Spleen (tissue), 11 donors: ENCODE measurements around the gene MBD1. TPM values are rescaled to one million over a fixed set of nuclear protein-coding genes. Genes with fewer than 3 reads are reported as not detected.
A peak's percentile ranks its signal among the peaks of the same experiment; 100 is the strongest.
"Not testable (repeated sequence)": the region's sequence is repeated elsewhere in the genome, so short reads cannot be mapped to it uniquely, and the experiment has no call there.

Source experiments
- DNase-seq: peaks from one replicate; pipeline ENCODE4 v3.0.0-alpha.2; 2020
- H3K27ac ChIP-seq, 8 donors: fragments of 200-600 bp; sonication (generic) in 7 of 8; 1 replicate in 4 of 8; 2 replicates in 4 of 8; pipeline versions ENCODE4 v1.5.0 to v1.8.0; 2016 to 2021; ENCODE audit warnings: inconsistent platforms in 4 of 8, mild to moderate bottlenecking in 4 of 8, moderate library complexity in 1 of 8
- H3K27me3 ChIP-seq, 7 donors: fragments of 200-600 bp; sonication (generic) in 6 of 7; replicated peaks in 1 of 7; 1 replicate in 4 of 7; 2 replicates in 3 of 7; pipeline versions ENCODE4 v1.5.0 to v1.8.0; 2016 to 2021; ENCODE audit warnings: inconsistent platforms in 3 of 7, mild to moderate bottlenecking in 1 of 7
- H3K36me3 ChIP-seq, 6 donors: fragments of 200-600 bp; sonication (generic) in 5 of 6; 1 replicate in 4 of 6; 2 replicates in 2 of 6; pipeline versions ENCODE4 v1.5.0 to v1.8.0; 2016 to 2021; ENCODE audit warnings: inconsistent platforms in 2 of 6
- H3K4me1 ChIP-seq, 6 donors: fragments of 200-600 bp; sonication (generic) in 5 of 6; 1 replicate in 3 of 6; 2 replicates in 3 of 6; pipeline versions ENCODE4 v1.5.0 to v1.8.0; 2016 to 2021; ENCODE audit warnings: inconsistent platforms in 3 of 6
- H3K4me3 ChIP-seq, 8 donors: fragments of 200-600 bp; sonication (generic) in 7 of 8; 1 replicate in 4 of 8; 2 replicates in 4 of 8; pipeline versions ENCODE4 v1.5.0 to v1.8.0; 2016 to 2021; ENCODE audit warnings: inconsistent platforms in 4 of 8, mild to moderate bottlenecking in 4 of 8, moderate library complexity in 2 of 8
- H3K9me3 ChIP-seq, 8 donors: fragments of 200-600 bp; sonication (generic) in 7 of 8; 1 replicate in 4 of 8; 2 replicates in 4 of 8; pipeline versions ENCODE4 v1.5.0 to v1.8.0; 2016 to 2021; ENCODE audit warnings: inconsistent platforms in 4 of 8
- CTCF ChIP-seq, 11 experiments: fragments of 200-600 bp in 7 of 11; fragments of 450-650 bp in 4 of 11; sonication (generic) in 4 of 11; IDR thresholded peaks in 8 of 11; conservative IDR thresholded peaks in 3 of 11; 1 replicate in 7 of 11; 2 replicates in 4 of 11; pipeline versions ENCODE4 v1.4.0 to v1.8.0; 2016 to 2021; ENCODE audit warnings: antibody characterized with exemption in 11 of 11, inconsistent platforms in 4 of 11, mild to moderate bottlenecking in 1 of 11
- POLR2A ChIP-seq, 3 donors: fragments of 450-650 bp; IDR thresholded peaks; one replicate each; pipeline ENCODE4 v1.5.1; 2017; ENCODE audit warnings: antibody characterized with exemption in 3 of 3, mild to moderate bottlenecking in 1 of 3
- POLR2AphosphoS5 ChIP-seq, 3 donors: sonication (generic); formaldehyde crosslinking; IDR thresholded peaks; one replicate each; pipeline ENCODE4 v1.5.1; 2017; ENCODE audit warnings: antibody characterized with exemption in 3 of 3
- WGBS, 5 donors: extraction: QIAGEN DNeasy Blood & Tissue Kit in 3 of 5; methylation state at CpG; one replicate each; pipeline versions ENCODE4 v1.1.5 to v1.1.7; 2013 to 2018; 5-methylcytosine and 5-hydroxymethylcytosine counted together
- intact Hi-C: fragments of 100-400 bp; cut with DNase I; formaldehyde crosslinking; loops from one replicate; pipeline ENCODE4 v1.15.0; 2023; ENCODE audit warnings: low total_unique reads
- polyA plus RNA-seq, 3 donors: library from polyadenylated mRNA; stranded (reverse); fragments of 200-250 nt; gene quantifications; one replicate each; pipeline ENCODE4 v1.2.1, GENCODE V29; 2013
- total RNA-seq, 7 donors: library from RNA; depleted of rRNA in 3 of 7; stranded (reverse); fragments of >200 nt in 3 of 7; fragmentation: NEBNext Ultra II Directional in 4 of 7; extraction: Animal tissue kit (Norgen Biotek cat#: 25700) in 4 of 7; gene quantifications; one replicate each; pipeline versions ENCODE4 v1.1.0 to v1.2.1, GENCODE V29; 2016 to 2021
- donor health status: healthy with polysubstance abuse.
- donor health status: DM: no; HTN: no; CAD: no; lungs with moderate emphysema.
- donor health status: DM: no; HTN: no; CAD: no.
- donor health status: Bipolar disorder and iron deficiency.
- donor health status: healthy.
- donor health status: DM: no; HTN: no; CAD: no.
- donor health status: DM: yes; HTN: yes; CAD: no.

The MBD1 gene
- total and polyA plus RNA-seq, 10 donors = 22.2 to 137 (median 86.2) TPM

GRCh38 chr18:50312296-50313030, 31.1 kb upstream of the MBD1 start:
- intact Hi-C loops = no loop called here
- H3K4me1 ChIP-seq = peaks cover 0 to 62% (median 31%) of the 10 kb centered on the region in 6 donors
- H3K9me3 ChIP-seq = no peaks in the 10 kb centered on the region
- TF ChIP-seq POLR2A (IDR thresholded peaks at IDR 0.05) = no peak
- no peak for TF ChIP-seq POLR2AphosphoS5 (IDR thresholded peaks at IDR 0.05)
- no peak for TF ChIP-seq CTCF (IDR thresholded peaks at IDR 0.05 in 8 of 11, conservative IDR thresholded peaks at IDR 0.05 in 3 of 11)
- H3K27ac ChIP-seq = peak overlapping the region in 3 of 8 donors; percentile 31 to 34 (median 33)
- DNase-seq = no peak
- no peaks in the 10 kb centered on the region for H3K36me3 ChIP-seq
- H3K4me3 ChIP-seq = no peak overlapping the region
- H3K27me3 ChIP-seq = no peaks in the 10 kb centered on the region
- WGBS, 5 donors = 61 to 81% (median 74%) methylated on average over 7 of the region's 7 CpGs

GRCh38 chr18:50311650-50312049, 30.3 kb upstream of the MBD1 start:
- Histone ChIP-seq H3K9me3 (no peaks in the 10 kb centered on the region), H3K4me3 (no peak overlapping the region), H3K36me3 (no peaks in the 10 kb centered on the region), H3K27me3 (no peaks in the 10 kb centered on the region), H3K4me1 (peaks cover 3 to 70% (median 37%) of the 10 kb centered on the region in 6 donors), H3K27ac (no peak overlapping the region)
- no peak for TF ChIP-seq POLR2A (IDR thresholded peaks at IDR 0.05)
- no peak for TF ChIP-seq CTCF (IDR thresholded peaks at IDR 0.05 in 8 of 11, conservative IDR thresholded peaks at IDR 0.05 in 3 of 11)
- no peak for DNase-seq
- 78 to 93% (median 86%) methylated on average over 3 of the region's 3 CpGs for WGBS, 5 donors
- intact Hi-C loops = no loop called here

- intact Hi-C loops = no loop called here
- peaks cover 0 to 5% (median 1%) of the 10 kb centered on the region in 8 donors for H3K9me3 ChIP-seq
These were observed 28.8 kb upstream of the MBD1 start for GRCh38 chr18:50310080-50310479.

GRCh38 chr18:50308851-50309250, 27.5 kb upstream of the MBD1 start:
- peaks cover 0 to 11% (median 4%) of the 10 kb centered on the region in 8 donors for H3K9me3 ChIP-seq
- peaks cover 3 to 48% (median 26%) of the 10 kb centered on the region in 6 donors for H3K4me1 ChIP-seq
- H3K36me3 ChIP-seq, H3K4me3 ChIP-seq, DNase-seq, intact Hi-C loops: not testable (repeated sequence)
- peaks cover 0 to 10% (median 0%) of the 10 kb centered on the region in 7 donors for H3K27me3 ChIP-seq
- 65 to 73% (median 67%) methylated on average over 5 of the region's 5 CpGs for WGBS, 5 donors
- peak overlapping the region in 3 of 8 donors; percentile 73 to 76 (median 74) for H3K27ac ChIP-seq

More at GRCh38 chr18:50310080-50310479, 28.8 kb upstream of the MBD1 start:
- Histone ChIP-seq H3K4me3 (no peak overlapping the region), H3K36me3 (no peaks in the 10 kb centered on the region), H3K27ac (no peak overlapping the region), H3K27me3 (no peaks in the 10 kb centered on the region), H3K4me1 (peaks cover 3 to 58% (median 30%) of the 10 kb centered on the region in 6 donors)
- no peak for TF ChIP-seq POLR2AphosphoS5 (IDR thresholded peaks at IDR 0.05)
- no peak for TF ChIP-seq POLR2A (IDR thresholded peaks at IDR 0.05)
- no peak for TF ChIP-seq CTCF (IDR thresholded peaks at IDR 0.05 in 8 of 11, conservative IDR thresholded peaks at IDR 0.05 in 3 of 11)
- WGBS, 5 donors = 87 to 94% (median 89%) methylated on average over 10 of the region's 10 CpGs
- no peak for DNase-seq
